ENCODE results near the gene DISP3.
A peak's percentile ranks its signal among the peaks of the same experiment; 100 is the strongest.

The DISP3 gene

GRCh38 chr1:11472741-11473140 is 6.2 kb upstream of the DISP3 start:
- no peak for TF ChIP-seq CTCF (IDR thresholded peaks at IDR 0.05; ENCODE audit: low read depth, low read length)
- H3K4me3 ChIP-seq (ENCODE audit: low read depth, low read length): no peak overlapping the region
- H3K27me3 ChIP-seq: no peaks in the 10 kb centered on the region
- DNase-seq: no peak
- H3K4me1 ChIP-seq: no peaks in the 10 kb centered on the region
- H3K36me3 ChIP-seq: no peaks in the 10 kb centered on the region
- no peaks in the 10 kb centered on the region for H3K9me3 ChIP-seq

- TF ChIP-seq CTCF (IDR thresholded peaks at IDR 0.05; ENCODE audit: low read depth, low read length): no peak
- Histone ChIP-seq H3K4me3 (ENCODE audit: low read depth, low read length) (no peak overlapping the region), H3K27me3 (no peaks in the 10 kb centered on the region), H3K4me1 (peaks cover 4% of the 10 kb centered on the region; the same call in 1 of the 2 replicates), H3K9me3 (no peaks in the 10 kb centered on the region), H3K36me3 (no peaks in the 10 kb centered on the region)
- DNase-seq: no peak
Observed at GRCh38 chr1:11473491-11474034, 5.4 kb upstream of the DISP3 start.

GRCh38 chr1:11474826-11475225 is 4.1 kb upstream of the DISP3 start:
- no peaks in the 10 kb centered on the region for H3K9me3 ChIP-seq
- no peaks in the 10 kb centered on the region for H3K27me3 ChIP-seq
- TF ChIP-seq CTCF (IDR thresholded peaks at IDR 0.05; ENCODE audit: low read depth, low read length): no peak
- H3K4me1 ChIP-seq: peaks cover 4% of the 10 kb centered on the region; the same call in 1 of the 2 replicates
- H3K4me3 ChIP-seq (ENCODE audit: low read depth, low read length): no peak overlapping the region
- no peak for DNase-seq
- no peaks in the 10 kb centered on the region for H3K36me3 ChIP-seq

GRCh38 chr1:11475748-11476147 is 3.2 kb upstream of the DISP3 start:
- no peak overlapping the region for H3K4me3 ChIP-seq (ENCODE audit: low read depth, low read length)
- peaks cover 4% of the 10 kb centered on the region; the same call in 1 of the 2 replicates for H3K4me1 ChIP-seq
- DNase-seq: no peak
- no peaks in the 10 kb centered on the region for H3K9me3 ChIP-seq
- no peaks in the 10 kb centered on the region for H3K27me3 ChIP-seq
- H3K36me3 ChIP-seq: no peaks in the 10 kb centered on the region
- no peak for TF ChIP-seq CTCF (IDR thresholded peaks at IDR 0.05; ENCODE audit: low read depth, low read length)

- DNase-seq: no peak
- Histone ChIP-seq H3K9me3 (no peaks in the 10 kb centered on the region), H3K27me3 (no peaks in the 10 kb centered on the region), H3K36me3 (no peaks in the 10 kb centered on the region), H3K4me3 (ENCODE audit: low read depth, low read length) (peak overlapping the region; percentile 77), H3K4me1 (peaks cover 13% of the 10 kb centered on the region)
- no peak for TF ChIP-seq CTCF (IDR thresholded peaks at IDR 0.05; ENCODE audit: low read depth, low read length)
Observed at GRCh38 chr1:11479375-11479979, 522 bp downstream of the DISP3 start.

GRCh38 chr1:11481019-11481418 is 2.1 kb downstream of the DISP3 start:
- H3K36me3 ChIP-seq: no peaks in the 10 kb centered on the region
- H3K4me1 ChIP-seq: peaks cover 16% of the 10 kb centered on the region
- H3K27me3 ChIP-seq: no peaks in the 10 kb centered on the region
- TF ChIP-seq CTCF (IDR thresholded peaks at IDR 0.05; ENCODE audit: low read depth, low read length): peak; percentile 27; the same call in 1 of the 2 replicates
- H3K4me3 ChIP-seq (ENCODE audit: low read depth, low read length): no peak overlapping the region; the same call in 1 of the 2 replicates
- DNase-seq: no peak
- no peaks in the 10 kb centered on the region for H3K9me3 ChIP-seq
